SK-N-SH treated with all-trans-retinoic acid at 6 μM for 48 hours (cell line): ENCODE data around the gene CCDC88A.
A peak's percentile ranks its signal among the peaks of the same experiment; 100 is the strongest.

Source experiments
- ATAC-seq: fragments of 200-7000 bp; cut with Tn5 transposase; 3 replicates; pipeline ENCODE4 v1.9.1; 2020; ENCODE audit warnings: mild to moderate bottlenecking, moderate library complexity
- ARNTL ChIP-seq: fragments of 450-650 bp; formaldehyde crosslinking; IDR thresholded peaks from 2 replicates; pipeline ENCODE4 v1.5.0; 2020; ENCODE audit warnings: low read depth, mild to moderate bottlenecking, moderate library complexity, borderline replicate concordance
- BACH2 ChIP-seq: fragments of 250-450 bp; sonication (Bioruptor Pico); IDR thresholded peaks from 2 replicates; pipeline ENCODE4 v1.9.0; 2021; ENCODE audit warnings: mild to moderate bottlenecking, borderline replicate concordance
- CREB5 ChIP-seq: fragments of 250-450 bp; sonication (Bioruptor Pico); IDR thresholded peaks from 2 replicates; pipeline ENCODE4 v1.5.1; 2020; ENCODE audit warnings: low read depth, mild to moderate bottlenecking, moderate library complexity
- CSDC2 ChIP-seq: fragments of 250-450 bp; sonication (Bioruptor Pico); IDR thresholded peaks from 2 replicates; pipeline ENCODE4 v1.5.0; 2020; ENCODE audit warnings: mild to moderate bottlenecking, moderate library complexity
- CSRNP3 ChIP-seq: fragments of 250-450 bp; sonication (Bioruptor Pico); IDR thresholded peaks from 2 replicates; pipeline ENCODE4 v1.5.1; 2021; ENCODE audit warnings: mild to moderate bottlenecking, moderate library complexity
- ESRRG ChIP-seq: fragments of 250-450 bp; sonication (Bioruptor Pico); IDR thresholded peaks from 2 replicates; pipeline ENCODE4 v1.6.1; 2021; ENCODE audit warnings: mild to moderate bottlenecking
- ISL1 ChIP-seq: fragments of 250-450 bp; sonication (Bioruptor Pico); IDR thresholded peaks from 2 replicates; pipeline ENCODE4 v2.1.2; 2022; ENCODE audit warnings: mild to moderate bottlenecking, moderate library complexity
- OSR1 ChIP-seq: fragments of 250-450 bp; sonication (Bioruptor Pico); IDR thresholded peaks from 2 replicates; pipeline ENCODE4 v1.8.0; 2022; ENCODE audit warnings: moderate library complexity, mild to moderate bottlenecking, inconsistent platforms
- PATZ1 ChIP-seq: fragments of 250-450 bp; sonication (Bioruptor Pico); IDR thresholded peaks from 2 replicates; pipeline ENCODE4 v1.8.0; 2020; ENCODE audit warnings: mild to moderate bottlenecking, moderate library complexity, borderline replicate concordance
- POU6F1 ChIP-seq: fragments of 250-450 bp; sonication (Bioruptor Pico); IDR thresholded peaks from 2 replicates; pipeline ENCODE4 v1.8.0; 2021; ENCODE audit warnings: low read depth, mild to moderate bottlenecking, moderate library complexity, borderline replicate concordance
- PPARA ChIP-seq: fragments of 250-450 bp; sonication (Bioruptor Pico); IDR thresholded peaks from 2 replicates; pipeline ENCODE4 v1.5.0; 2020; ENCODE audit warnings: mild to moderate bottlenecking, borderline replicate concordance
- RARB ChIP-seq: fragments of 250-450 bp; sonication (Bioruptor Pico); IDR thresholded peaks from 2 replicates; pipeline ENCODE4 v1.8.0; 2021; ENCODE audit warnings: mild to moderate bottlenecking, moderate library complexity
- TCF4 ChIP-seq: fragments of 250-450 bp; sonication (Bioruptor Pico); IDR thresholded peaks from 2 replicates; pipeline ENCODE4 v1.8.0; 2021; ENCODE audit warnings: mild to moderate bottlenecking, moderate library complexity, borderline replicate concordance
- TOX ChIP-seq: fragments of 250-450 bp; sonication (Bioruptor Pico); IDR thresholded peaks from 2 replicates; pipeline ENCODE4 v1.8.0; 2021; ENCODE audit warnings: mild to moderate bottlenecking, moderate library complexity, borderline replicate concordance
- TSHZ2 ChIP-seq: fragments of 250-450 bp; sonication (Bioruptor Pico); IDR thresholded peaks from 2 replicates; pipeline ENCODE4 v1.5.0; 2020; ENCODE audit warnings: mild to moderate bottlenecking, moderate library complexity
- ZC3H10 ChIP-seq: fragments of 250-450 bp; sonication (Bioruptor Pico); IDR thresholded peaks from 2 replicates; pipeline ENCODE4 v1.5.1; 2021; ENCODE audit warnings: mild to moderate bottlenecking, moderate library complexity
- ZFP3 ChIP-seq: fragments of 250-450 bp; sonication (Bioruptor Pico); IDR thresholded peaks from 2 replicates; pipeline ENCODE4 v1.5.0; 2020; ENCODE audit warnings: mild to moderate bottlenecking, moderate library complexity
- ZFP30 ChIP-seq: fragments of 450-650 bp; formaldehyde crosslinking; IDR thresholded peaks from 2 replicates; pipeline ENCODE4 v1.5.0; 2022; ENCODE audit warnings: mild to moderate bottlenecking, moderate library complexity
- ZNF565 ChIP-seq: fragments of 450-650 bp; formaldehyde crosslinking; conservative IDR thresholded peaks from 2 replicates; pipeline ENCODE4 v1.5.0; 2020; ENCODE audit warnings: low read depth, mild to moderate bottlenecking, moderate library complexity
- ZNF70 ChIP-seq: fragments of 450-650 bp; formaldehyde crosslinking; IDR thresholded peaks from 2 replicates; pipeline ENCODE4 v1.5.0; 2020; ENCODE audit warnings: mild to moderate bottlenecking, moderate library complexity

CCDC88A gene

GRCh38 chr2:55403256-55403998 lies 16.2 kb downstream of the CCDC88A start (continued):
- TF ChIP-seq POU6F1 (no peak), PPARA (CRISPR knock-in tag) (no peak), OSR1 (no peak), BACH2 (no peak), ZC3H10 (no peak), TSHZ2 (CRISPR knock-in tag) (no peak)

GRCh38 chr2:55401124-55401523 lies 18.5 kb downstream of the CCDC88A start:
- TF ChIP-seq PATZ1 (CRISPR knock-in tag) (no peak), ZNF70 (CRISPR knock-in tag) (no peak), ZFP30 (CRISPR knock-in tag) (no peak), ARNTL (CRISPR knock-in tag) (no peak), ISL1 (CRISPR knock-in tag) (no peak), CREB5 (CRISPR knock-in tag) (no peak), ESRRG (CRISPR knock-in tag) (no peak), CSRNP3 (CRISPR knock-in tag) (no peak), ZC3H10 (no peak), PPARA (CRISPR knock-in tag) (no peak), ZFP3 (CRISPR knock-in tag) (no peak), OSR1 (no peak)
- no peak for ATAC-seq

- TF ChIP-seq BACH2 (no peak), TOX (CRISPR knock-in tag) (no peak), TCF4 (CRISPR knock-in tag) (no peak), CSDC2 (CRISPR knock-in tag) (no peak), RARB (CRISPR knock-in tag) (no peak), ESRRG (CRISPR knock-in tag) (no peak), ZNF565 (no peak)
- ATAC-seq = peak; percentile 47; the same call in 2 of the 3 replicates
Measured at GRCh38 chr2:55400332-55400731, 19.3 kb downstream of the CCDC88A start.

GRCh38 chr2:55399815-55400214 lies 19.8 kb downstream of the CCDC88A start:
- peak; percentile 80 for ATAC-seq

More at GRCh38 chr2:55399815-55400214, 19.8 kb downstream of the CCDC88A start:
- TF ChIP-seq ISL1 (CRISPR knock-in tag) = peak; percentile 39
- no peak for TF ChIP-seq TCF4 (CRISPR knock-in tag)
- TF ChIP-seq, all 23 proteins: peak for 1
